Measurements from ENCODE around the gene SRRM5.
"Not testable (repeated sequence)": the region's sequence is repeated elsewhere in the genome, so short reads cannot be mapped to it uniquely, and the experiment has no call there.

The SRRM5 gene

DNA sequence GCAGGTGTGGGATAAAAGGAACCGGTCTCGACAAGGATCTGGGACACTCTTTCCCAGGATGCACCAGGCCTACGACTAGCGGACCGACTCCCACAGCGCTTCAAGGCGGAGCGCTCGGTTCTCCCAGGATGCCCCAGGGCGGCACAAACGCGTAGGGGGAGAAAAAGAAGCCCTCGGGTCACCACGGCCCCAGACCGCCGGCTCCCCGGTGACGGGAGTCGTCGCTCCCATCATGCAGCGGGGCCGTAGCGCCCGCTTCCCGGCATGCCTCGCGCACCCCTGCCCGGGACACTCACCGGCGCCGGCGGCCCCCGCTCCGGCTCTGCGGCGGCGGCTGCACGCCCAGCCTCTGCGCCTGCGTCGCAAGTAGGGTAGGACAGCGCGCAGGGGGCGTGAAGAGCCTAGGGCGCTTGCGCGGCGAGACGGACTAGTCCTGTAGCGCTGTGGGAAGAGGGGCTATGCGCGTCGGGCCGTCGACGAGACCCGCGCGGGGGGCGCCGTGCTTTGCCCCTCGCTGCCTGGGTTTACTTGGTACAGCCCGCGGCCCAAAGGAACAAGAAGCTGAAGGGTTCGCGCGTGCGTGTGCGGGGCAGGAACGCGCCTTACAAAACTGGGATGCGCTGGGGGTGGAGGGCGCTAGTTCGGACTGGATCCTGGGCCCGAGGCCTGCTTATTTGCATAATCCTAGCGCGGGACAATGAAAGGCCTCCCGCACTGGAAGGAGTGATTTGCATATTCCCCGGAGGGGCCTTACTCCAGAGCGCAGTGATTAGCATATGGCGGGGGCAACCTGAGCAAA is 7.6 kb downstream of the SRRM5 start, which contains the start of gene ZNF428:
TSS of gene ZNF428 (minus strand) at position 368 of the 799 bp plus-strand sequence. CDS start 5,325 bp downstream, outside the sequence.
- DNase-seq, result peak; percentile 92

DNA sequence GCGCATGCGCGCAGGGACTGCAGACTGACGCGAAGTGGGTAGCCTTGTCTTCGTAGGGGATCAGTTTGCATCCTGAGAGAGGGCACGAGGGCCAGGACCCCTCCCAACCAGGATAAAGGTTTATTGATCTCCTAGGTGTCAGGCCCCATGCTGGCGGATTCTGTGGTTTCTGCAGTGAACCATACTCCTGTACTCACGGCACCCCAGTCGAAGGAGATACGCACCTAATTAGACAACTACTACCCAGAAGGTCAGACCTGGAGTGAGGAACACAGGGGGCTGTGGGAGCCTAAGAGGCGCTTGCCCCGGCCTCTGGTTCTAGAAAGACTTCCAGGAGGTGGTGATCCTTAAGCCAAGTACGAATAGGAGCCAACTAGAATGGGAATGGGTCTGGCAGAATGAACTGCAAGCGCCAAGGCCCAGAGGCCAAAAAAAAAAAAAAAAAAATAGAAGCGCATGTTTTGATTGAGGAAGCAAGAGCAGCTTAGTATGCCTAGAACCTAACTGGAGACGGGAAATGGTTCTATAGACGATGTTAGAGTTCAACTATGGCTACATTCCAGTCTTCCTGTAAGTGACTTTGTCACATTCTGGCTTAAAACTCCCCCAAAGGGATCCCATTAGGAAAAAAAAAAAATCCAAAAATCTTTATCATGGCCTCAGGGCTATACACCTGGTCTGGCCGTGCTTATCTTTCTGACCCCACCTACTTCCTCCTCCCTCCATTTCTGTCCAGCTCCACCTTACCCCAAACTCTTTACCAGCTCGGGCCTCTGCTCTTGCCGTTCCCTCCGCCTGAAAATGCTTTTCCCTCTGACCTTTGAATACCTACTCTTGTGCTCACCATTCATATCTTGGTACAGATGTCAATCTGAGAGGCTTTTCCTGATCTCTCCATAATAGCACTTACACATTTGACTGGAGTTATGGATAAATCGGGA is 8.4 kb downstream of the SRRM5 start:
- DNase-seq, result no peak

DNA sequence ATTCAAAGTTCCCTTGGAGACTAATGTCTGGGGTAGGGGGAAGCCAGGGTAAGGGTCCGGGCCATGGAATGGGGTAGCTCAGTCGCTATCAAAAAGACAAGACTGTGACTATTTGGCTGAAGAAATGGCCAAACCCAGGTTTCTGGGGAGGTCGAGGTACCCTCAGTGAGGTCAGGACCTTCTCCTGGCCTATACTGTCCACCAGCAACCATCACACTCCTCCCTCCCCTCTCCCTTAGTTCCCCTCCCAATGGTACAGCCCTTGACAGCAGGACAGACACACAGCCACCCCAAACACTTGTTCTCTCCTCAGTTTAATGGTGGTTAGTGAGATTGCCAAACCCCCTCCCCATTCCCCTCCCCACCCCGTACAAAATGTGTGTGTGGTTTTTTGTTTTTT is 10.2 kb downstream of the SRRM5 start:
- no peak for DNase-seq

DNA sequence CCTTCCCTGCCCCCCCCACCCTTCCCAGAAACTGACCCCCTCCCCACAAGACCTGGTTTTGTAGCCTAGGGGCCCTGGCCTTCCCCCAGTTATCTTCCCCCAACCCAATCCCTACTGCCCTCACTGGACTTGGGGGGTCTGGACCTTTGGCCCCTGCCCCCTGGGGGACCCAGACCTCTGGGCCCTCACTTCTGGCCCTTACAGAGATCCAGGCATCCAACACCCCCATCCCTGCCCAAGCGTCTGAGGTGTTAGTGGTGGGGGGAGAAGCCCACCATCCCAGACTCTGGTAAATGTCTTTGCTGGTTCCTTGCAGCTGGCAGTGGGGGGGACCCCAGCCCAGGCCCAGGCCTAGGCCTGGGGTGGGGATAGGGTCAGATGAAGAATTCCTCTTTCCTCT is 11.1 kb downstream of the SRRM5 start:
- DNase-seq, result no peak

DNA sequence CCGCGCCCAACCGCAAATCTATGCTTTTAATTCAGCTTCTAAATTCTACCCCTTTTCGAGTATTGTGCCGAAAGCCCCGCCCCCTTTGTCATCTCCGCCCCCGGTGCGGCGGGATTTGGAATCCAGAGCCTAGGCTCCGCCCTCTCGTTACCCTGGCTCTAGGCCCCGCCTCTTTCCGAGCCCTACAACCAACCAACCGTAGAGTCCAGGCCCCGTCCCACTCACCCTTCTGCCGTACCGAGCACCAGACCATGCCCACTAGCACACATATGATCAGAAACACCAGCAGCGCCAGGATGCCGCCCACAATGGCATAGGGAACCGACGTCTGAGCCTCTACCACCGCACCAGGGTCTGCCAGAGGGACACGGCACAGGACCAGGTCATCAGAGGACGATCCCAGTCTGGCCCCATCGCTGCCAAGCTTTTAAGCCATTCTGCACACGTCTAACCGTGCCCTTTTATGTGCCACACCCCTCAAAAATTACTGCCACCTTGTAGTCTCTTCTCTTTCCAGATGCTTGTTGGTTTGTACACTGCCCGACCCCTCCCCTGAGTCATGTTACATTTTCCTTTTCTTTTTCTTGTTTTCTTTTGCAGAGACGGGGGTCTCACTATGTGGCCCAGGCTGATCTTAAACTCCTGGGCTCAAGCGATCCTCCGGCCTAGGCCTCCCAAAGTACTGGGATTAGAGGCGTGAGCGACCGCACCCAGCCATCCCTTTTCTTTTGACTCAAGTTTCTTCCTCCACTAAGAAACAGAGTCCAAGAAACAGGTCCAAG is 12.2 kb downstream of the SRRM5 start:
- no peak for DNase-seq

DNA sequence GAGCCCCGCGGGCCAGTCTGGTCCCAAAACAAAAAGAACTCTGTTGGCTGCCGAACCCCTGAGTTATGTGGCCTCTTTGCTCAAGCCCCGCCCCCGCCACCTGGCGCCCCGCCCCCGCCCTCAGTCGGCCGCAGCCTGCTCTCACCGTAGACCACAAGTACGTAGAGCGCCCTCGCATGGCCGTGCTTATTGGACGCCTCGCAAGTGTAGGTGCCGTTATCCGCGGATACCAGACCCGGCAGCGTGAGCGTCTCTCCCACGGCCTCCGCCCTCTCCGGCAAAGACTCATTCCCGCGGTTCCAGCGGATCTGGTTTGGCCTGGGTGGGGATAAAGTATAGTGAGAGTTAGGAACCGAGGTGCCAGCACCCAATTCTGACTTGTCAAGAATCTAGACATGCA is 13.0 kb downstream of the SRRM5 start:
- DNase-seq, result no peak

DNA sequence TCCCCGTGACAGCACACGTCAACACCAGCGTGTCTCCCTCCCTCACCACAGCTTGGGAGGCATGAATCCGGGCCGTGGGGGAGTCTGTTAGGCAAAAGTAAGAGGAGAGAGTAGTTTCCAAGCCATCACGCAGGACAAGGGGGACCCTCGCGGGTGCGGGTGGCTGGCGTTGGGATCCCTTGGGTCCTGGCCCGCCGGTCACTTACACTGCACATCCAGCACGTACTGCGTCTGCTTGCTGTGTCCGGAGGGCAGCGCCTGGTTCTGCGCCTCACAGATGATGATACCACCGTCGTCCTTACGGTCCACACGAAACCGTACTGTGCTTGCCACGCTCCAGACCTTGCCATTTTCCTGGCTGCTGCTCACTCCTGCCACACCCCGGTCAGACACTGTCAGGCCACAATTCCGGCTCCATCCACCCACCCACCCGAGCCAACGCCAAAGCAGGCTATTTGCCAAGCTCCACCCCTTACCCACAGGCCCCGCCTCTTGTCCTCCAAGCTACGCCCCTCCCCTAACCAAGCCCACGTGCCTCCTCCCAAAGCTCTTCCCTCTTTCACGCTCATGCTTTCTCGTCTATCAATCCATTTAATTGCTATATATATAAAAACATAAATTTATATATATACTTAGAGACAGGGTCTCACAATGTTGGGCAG is 14.2 kb downstream of the SRRM5 start:
- no peak for DNase-seq

DNA sequence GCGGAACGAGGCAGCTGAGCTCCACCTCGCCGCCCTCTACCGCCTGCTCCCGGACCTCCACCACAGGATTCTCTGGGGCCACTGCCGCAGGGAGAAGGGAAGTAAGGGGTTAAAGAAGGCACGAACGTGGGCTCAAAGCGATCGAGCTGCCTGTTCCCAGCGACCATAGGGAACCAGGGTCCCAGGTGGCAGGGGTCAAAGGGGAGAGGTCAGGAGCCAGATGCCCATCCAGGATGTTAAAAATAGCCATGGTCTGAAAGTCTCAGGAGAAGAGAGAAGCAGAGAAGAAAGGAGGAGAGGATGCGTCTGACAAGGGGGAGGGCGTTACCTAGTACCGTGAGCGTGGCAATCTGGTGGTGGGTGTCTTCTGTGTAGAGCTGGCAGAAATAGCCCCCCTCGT is 14.9 kb downstream of the SRRM5 start:
- DNase-seq, result no peak

DNA sequence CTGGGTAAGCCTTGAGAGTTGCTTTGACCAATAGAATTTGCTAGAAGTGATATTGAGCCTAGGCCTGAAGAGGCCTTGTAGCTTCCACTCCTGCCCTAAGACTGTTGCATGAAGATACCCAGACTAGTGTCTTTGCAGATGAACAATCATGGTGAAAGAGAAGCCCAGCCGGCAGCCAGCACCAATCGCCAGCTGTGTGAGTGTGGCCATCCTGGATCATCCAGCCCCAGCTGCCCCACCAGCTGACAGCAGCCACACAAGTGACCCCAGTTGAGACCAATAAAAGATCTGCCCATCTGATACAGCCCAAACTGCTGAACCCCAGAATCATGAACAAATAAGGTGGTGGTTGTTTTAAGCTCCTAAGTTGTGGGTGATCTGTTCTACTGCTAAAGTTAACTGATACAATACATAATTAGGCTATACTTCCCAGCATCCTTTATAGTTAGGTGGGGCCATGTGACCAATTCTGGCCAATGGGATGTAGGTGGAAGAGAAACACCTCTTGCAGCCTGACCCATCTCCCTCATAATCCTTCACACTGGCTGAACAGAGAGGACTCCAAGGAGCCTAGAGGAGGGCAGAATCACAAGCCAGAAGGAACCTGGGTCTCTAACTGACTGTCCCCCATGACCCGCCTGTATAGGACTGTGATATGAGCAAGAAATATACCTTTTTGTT is 16.9 kb downstream of the SRRM5 start:
- DNase-seq, result no peak

DNA sequence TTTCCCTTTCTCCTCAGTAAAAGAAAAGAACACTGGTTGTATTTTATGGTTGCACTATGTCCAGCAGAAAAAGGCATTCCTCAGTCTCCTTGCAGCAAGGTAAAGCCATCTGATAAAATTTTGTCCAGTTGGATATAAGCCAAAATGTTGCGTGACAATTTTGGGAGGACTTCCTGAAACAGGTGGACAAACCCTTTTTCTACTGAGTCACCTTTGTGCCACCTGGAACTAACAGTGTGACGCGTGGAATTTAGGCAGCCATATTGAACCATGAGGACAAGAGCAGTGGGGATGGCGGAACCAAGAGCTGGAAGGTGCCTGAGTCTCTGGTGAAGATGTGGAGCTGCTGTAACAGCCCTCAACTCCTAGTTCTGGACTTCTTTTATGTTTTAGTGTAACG is 19.6 kb downstream of the SRRM5 start:
- DNase-seq, result no peak

DNA sequence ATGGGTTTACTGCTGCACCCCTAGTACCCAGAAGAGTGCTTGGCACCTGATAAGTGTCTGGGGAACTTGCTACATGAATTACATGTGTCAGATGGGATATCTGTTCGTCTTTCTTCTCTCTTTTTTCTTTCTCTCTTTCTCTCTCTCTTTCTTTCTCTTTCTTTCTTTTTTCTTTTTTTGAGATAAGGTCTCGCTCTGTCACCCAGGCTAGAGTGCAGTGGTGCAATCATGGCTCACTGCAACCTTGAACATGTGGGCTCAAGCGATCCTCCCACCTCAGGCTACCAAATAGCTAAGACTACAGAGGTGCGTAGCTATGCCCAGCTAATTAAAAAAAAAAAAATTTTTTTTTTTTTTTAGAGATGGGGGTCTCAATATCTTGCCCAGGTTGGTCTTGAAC is 21.6 kb downstream of the SRRM5 start:
- no peak for DNase-seq

DNA sequence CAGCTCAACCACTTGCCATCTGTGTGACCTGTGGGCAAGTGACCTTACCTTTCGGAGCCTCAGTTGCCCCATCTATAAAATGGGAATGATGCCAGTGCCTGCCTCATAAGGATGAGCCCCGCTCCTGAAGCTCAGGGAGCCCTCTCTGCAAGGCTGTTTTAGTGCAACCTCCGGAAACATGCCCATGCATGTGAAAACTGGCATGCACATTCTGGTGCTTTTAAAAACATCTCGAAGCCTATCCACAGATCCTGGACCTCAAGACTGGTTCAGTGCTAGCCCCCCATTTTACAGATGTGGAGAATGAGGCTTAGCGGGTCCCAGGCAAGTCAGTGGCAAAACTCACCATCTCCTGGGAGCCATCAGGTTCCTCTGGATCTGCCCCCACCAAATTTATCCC is 22.2 kb downstream of the SRRM5 start:
- DNase-seq, result no peak

DNA sequence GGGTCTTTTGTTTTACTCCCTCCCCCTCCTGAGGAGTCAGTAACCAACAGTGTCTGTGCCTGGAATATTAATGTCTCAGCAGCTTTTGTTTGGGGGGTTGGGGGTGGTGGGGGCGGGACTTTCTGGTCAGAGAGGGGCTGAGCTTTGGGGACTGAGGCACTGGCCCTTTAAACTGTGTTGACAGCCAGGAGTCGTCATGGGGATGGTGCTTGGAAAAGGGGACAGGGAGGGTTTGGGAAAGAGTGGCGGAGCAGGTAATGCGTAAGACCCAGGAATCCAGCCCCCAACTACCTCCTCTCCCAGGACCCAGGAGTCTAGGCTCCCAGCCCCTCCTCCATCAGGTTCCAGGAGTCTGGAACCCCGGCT is 22.6 kb downstream of the SRRM5 start:
- DNase-seq, result no peak

DNA sequence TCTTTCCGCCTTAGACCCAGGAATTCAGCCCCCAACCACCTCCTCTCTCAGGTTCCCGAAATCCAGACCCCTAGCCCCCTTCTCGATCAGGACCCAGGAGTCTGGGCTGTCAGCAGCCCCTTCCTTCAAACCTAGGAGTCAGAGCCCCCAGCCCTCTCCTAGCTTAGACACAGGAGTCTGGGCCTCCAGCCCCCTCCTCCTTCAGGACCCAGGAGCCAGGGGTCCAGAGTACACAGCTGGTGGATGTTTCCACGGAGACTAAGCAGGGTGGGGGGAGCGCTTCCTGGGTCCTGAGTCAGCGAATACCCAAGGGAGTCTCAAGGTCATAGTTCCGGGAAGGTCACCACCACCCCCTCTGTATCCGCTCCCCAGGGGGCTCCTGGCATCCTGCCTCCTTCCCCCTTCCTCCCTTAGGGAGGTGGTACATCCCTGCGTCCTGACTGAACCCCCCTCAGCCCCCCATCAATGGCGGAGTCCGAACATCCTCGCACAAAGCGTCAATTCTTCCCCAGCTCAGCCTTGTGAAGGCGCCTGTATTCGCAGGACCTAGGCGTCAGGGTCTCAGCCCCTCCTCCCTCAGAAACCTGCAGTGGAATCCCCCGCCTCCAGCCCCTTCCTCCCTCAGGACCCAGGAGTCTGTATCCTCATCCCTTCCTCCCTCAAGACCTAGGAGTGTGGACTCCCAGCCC is 23.1 kb downstream of the SRRM5 start:
- DNase-seq, result no peak

DNA sequence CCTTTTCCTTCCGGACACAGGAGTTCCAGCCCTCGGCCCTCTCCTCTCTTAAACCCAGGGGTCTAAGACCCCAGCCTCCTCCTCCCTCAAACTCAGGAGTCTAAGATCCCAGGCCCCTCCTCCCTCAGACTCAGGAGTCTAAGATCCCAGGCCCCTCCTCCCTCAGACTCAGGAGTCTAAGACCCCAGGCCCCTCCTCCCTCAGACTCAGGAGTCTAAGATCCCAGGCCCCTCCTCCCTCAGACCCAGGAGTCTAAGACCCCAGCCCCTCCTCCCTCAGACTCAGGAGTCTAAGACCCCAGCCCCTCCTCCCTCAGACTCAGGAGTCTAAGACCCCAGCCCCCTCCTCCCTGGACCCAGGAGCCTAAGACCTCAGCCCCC is 23.7 kb downstream of the SRRM5 start:
- DNase-seq, result not testable (repeated sequence)

DNA sequence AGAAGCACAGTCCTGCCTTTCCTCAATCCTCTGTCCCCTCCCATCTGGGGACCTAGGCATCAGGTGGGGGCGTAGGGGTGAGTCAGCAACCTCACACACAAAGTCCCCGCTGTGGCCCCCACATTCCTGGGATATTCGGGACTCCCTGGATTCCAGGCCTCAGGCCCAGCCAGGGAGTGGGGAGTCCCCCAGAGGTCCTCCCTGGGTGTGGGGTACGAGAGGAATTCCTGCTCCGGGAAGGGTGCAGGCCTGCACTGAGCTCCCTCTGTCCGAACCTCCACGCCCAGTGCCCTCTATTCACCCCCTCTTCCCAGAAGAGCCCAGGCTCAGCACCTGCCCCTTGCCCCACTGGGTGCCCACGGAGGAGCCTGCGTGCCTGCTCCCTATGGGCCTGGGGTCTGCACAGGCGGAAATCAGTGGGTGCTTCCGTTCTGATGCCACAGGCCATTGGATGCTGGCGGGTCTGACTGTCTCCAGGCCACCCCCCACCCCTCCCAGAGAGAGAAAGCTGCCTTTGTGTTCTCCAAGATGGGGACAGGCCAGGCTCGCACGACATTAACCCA is 24.3 kb downstream of the SRRM5 start:
- no peak for DNase-seq

DNA sequence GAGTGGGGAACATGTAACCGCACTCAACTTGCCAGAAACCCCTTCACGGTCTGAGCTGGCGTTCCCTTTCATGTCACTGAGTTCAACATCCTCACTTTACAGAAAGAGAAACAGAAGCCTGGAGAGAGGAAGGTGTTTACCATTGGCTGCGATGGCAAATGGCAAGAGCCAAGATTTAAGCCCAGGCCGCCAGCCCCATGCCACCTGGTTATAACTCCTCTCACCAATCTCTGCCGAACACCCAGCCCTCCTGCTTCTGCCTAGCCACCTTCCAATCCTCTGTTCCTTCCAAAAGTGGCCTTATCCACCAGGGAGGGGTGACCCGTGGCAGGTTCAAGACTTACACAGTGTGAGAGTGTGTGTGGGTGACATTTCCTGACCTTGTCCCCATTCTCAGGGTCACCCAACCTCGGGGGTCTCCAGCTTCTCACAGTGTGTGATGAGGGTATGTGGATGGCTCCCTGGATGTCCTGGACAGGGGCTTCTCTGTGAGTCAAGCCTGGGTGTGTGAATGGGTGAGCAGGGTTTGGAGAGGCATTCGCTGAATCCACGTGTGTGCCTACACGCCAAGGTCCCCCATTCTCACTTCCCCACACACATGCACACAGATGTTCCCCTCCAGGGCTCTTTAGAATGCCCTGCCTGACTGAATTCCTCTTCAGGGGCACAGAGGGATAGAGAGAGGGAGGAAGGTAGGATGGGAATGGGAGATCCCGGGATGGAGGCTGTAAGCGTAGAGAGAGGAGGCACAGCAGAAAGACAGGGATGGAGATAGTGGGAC is 26.5 kb downstream of the SRRM5 start:
- DNase-seq, result no peak

DNA sequence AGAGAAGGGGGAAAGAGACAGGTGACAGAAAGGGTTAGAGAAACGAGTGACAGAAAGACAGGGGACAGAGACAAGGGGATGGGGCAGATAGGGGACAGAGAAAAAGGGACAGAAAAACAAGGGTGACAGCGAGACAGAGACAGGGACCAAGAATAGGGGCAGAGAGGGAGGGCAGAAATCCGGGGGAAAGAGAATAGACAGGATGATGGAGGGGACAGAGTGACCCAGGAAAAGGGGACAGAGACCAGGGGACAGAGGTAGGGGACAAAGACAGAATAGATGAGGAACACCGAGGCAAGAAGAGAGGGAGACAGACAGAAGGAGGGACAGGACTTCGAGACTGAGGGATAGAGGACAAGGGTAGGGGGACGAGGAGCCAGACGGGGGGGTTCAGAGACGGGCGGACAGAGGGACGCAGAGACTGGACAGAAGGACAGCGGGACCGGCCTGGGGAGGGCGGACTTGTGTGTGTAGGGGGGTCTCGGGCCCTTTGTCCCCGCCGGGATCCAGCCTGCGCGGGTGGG is 27.2 kb downstream of the SRRM5 start:
- no peak for DNase-seq

DNA sequence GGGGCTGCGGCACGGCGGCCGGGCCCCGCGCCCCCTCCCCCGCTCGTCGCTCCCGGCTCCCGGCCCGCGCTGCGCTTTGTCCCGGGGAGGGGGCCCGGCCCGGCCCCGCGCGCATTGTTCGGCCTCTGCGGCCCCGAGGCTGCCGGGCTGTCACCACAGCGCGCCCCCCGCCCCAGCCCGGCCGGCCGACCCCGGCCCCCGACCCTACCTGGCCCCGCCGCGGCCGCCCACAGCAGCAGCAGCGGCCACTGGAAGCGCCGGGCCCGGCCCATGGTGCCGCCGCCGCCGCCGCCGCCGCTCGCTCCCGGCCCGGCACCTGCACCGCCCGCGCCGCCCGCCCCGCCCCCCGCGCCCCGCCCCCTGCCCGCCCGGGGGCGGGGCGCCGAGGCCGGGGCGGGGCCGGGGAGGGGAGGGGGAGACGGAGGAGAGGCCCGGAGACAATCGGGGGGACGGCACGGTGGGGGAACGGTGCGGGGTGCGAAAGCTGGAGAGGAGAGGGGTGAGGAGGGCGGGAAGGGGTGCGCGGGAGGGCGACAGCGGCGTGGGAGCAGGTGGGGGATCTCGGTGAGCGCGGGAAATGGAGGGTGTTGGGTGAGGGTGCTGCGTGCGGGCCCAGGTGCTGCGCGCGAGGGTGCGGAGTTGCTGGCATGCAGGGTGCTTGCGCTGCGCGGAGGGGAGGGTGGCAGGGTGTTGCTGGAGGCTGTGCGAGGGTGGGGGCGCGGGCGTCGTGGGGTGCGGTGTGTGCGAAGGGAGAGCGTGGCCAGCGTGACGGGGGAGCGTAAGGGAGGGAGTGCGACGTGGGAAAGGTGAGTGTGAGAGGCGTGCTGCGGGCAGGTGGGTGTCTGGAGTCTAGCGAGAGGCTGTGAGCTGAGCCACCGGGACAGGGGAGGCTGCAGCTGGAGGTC is 27.9 kb downstream of the SRRM5 start, which contains the start of gene CADM4:
TSS of gene CADM4 (minus strand) at position 332 of the 905 bp plus-strand sequence. CDS start at position 272, 60 bp downstream.
- DNase-seq, result no peak
